ENCODE data around the gene KAZN. TPM values are rescaled to one million over a fixed set of nuclear protein-coding genes. Genes with fewer than 3 reads are reported as not detected.

The KAZN gene
- total RNA-seq, 1 donor from 2014 or later: 5.7 TPM

GRCh38 chr1:14696761-14697160 is 98.3 kb downstream of the KAZN start:
- TF ChIP-seq, protein P1, sequence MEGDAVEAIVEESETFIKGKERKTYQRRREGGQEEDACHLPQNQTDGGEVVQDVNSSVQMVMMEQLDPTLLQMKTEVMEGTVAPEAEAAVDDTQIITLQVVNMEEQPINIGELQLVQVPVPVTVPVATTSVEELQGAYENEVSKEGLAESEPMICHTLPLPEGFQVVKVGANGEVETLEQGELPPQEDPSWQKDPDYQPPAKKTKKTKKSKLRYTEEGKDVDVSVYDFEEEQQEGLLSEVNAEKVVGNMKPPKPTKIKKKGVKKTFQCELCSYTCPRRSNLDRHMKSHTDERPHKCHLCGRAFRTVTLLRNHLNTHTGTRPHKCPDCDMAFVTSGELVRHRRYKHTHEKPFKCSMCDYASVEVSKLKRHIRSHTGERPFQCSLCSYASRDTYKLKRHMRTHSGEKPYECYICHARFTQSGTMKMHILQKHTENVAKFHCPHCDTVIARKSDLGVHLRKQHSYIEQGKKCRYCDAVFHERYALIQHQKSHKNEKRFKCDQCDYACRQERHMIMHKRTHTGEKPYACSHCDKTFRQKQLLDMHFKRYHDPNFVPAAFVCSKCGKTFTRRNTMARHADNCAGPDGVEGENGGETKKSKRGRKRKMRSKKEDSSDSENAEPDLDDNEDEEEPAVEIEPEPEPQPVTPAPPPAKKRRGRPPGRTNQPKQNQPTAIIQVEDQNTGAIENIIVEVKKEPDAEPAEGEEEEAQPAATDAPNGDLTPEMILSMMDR (conservative IDR thresholded peaks at IDR 0.05; ENCODE audit: low read depth, low read length): no peak
- DNase-seq (ENCODE audit: low read depth): no peak
- no peak overlapping the region for H3K4me3 ChIP-seq (ENCODE audit: low read depth, low read length)

DNA sequence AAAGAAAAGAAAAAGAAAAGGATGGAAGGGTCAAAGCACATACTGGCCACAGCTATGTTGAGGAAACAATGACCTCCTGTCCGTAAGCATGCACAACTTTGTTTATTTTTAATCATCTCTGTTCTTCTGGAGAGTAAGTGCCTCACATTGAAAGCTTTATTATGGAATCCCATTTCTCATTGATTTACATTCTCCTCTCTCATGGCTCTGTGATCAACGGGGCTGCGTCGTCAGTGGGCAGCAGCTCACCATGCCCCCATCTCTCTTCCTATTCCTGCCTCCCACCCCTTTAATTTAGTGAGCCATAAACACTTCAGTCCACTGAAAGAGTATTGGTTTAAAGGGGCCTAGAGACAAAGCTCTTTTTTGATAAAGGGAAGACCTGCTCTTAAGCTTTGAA is 98.9 kb downstream of the KAZN start:
- H3K4me3 ChIP-seq (ENCODE audit: low read depth, low read length): no peak overlapping the region
- TF ChIP-seq, protein P1 (conservative IDR thresholded peaks at IDR 0.05; ENCODE audit: low read depth, low read length): no peak
- no peak for DNase-seq (ENCODE audit: low read depth)

DNA sequence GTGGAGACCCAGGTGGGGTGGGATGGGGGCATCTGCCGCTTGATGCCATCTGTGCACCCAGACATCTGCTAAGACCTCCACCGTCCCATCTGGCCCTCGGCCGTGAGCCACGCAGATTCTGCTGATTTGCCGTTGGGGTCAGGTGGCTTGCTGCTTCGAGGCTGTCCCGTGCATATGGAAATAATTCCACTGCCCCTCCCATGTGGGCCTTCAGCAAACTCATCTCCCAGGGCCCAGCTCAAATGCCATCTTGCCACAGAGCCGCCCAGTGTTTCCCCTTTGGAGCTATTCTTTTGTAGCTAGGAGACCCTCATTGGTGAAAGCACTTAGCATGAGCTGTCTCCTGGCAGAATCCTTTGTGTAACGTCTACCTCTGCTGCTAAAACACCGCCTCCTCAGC is 99.8 kb downstream of the KAZN start:
- H3K4me3 ChIP-seq (ENCODE audit: low read depth, low read length): no peak overlapping the region
- TF ChIP-seq, protein P1 (conservative IDR thresholded peaks at IDR 0.05; ENCODE audit: low read depth, low read length): no peak
- no peak for DNase-seq (ENCODE audit: low read depth)

DNA sequence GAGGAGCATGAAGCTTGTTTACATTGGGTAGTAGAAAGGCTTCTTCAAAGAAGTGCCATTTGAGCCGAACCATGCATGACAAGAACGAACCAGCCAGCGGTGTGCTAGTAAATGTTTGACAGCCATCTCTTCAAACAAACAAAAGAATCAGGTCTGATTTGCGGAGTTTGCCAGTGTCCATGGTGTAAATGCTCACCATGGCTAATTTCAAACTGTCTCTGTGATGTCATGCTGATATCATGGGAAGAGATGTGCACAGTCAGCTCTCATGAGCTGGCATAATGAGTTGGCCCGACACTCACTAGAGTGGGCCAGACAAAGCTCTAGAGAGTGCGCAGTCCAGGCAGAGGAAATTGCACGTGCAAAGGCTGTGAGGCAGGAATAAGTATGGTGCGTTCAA is 101.1 kb downstream of the KAZN start:
- peak; percentile 95 for DNase-seq (ENCODE audit: low read depth)
- no peak overlapping the region for H3K4me3 ChIP-seq (ENCODE audit: low read depth, low read length)
- TF ChIP-seq, protein P1 (conservative IDR thresholded peaks at IDR 0.05; ENCODE audit: low read depth, low read length): no peak

- DNase-seq (ENCODE audit: low read depth): no peak
- TF ChIP-seq, protein P1 (conservative IDR thresholded peaks at IDR 0.05; ENCODE audit: low read depth, low read length): no peak
- no peak overlapping the region for H3K4me3 ChIP-seq (ENCODE audit: low read depth, low read length)
Observed at GRCh38 chr1:14704846-14705245, 106.4 kb downstream of the KAZN start.

- no peak overlapping the region for H3K4me3 ChIP-seq (ENCODE audit: low read depth, low read length)
- TF ChIP-seq, protein P1 (conservative IDR thresholded peaks at IDR 0.05; ENCODE audit: low read depth, low read length): no peak
- DNase-seq (ENCODE audit: low read depth): no peak
Observed at GRCh38 chr1:14705824-14706223, 107.3 kb downstream of the KAZN start.

DNA sequence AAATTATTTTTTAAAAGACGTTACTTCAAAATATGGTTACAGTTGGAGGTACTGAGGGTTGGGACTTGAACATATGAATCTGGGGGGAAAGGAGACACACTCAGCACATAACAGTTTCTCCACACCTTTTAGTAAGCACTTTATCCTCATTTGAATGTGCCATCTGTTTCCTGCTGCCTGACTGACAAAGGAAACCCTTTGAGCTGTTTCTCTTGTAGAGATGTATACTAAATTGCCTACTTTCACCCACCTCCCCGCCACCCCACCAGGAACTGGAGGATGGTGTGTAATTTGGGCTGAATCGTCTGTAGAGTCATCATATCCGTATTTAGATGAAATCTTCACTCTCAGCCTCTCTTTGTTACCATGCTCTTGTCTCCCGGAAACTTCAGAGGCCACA is 108.1 kb downstream of the KAZN start:
- H3K4me3 ChIP-seq (ENCODE audit: low read depth, low read length): no peak overlapping the region
- DNase-seq (ENCODE audit: low read depth): no peak
- TF ChIP-seq, protein P1 (conservative IDR thresholded peaks at IDR 0.05; ENCODE audit: low read depth, low read length): no peak

All from epithelial cell of proximal tubule (primary cell).